GM19397 (cell line): Measurements from ENCODE around the gene MYADM.

Experiments
- ATAC-seq: cut with Tn5 transposase; IDR thresholded peaks from one replicate; pipeline ENCODE4 v1.9.1; 2021; ENCODE audit warnings: mild to moderate bottlenecking, moderate library complexity; ENCODE audit not compliant: unreplicated experiment

Gene MYADM

DNA sequence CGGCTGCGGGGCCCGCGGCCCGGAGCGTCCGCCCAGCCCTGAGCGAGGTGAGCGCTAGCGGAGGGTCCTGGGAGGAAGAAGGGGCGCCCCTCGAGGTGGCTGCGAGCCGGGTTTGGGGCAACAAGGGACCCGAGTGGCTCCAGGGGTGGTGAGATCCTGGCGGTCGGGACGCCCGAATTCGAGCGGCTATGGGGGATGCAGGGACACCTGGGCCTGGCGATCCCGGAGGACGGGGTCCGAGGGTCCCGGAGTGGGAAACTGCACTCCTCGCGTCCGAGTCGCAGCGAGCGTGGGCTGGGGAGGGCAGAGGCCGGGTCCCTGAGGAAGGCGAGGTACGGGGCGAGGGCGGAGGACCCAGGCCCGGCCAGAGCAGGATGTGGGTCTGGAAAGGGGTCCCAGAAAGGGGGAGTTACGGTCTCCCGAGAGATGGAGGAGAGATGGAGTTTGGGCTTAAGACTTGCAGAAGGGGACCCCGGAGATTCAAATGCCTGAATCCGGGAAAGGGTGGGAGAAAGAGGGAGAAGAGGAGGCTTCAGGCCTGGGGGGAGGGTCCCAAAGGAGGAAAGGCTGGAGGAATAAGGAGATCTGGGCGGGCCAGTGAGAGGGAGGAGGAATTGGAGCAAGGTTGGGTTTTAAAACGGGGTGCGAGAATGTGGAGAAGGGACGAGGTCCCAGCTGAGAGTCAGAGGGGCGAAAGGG is 41.9 kb downstream of the MYADM start:
- ATAC-seq = no peak

DNA sequence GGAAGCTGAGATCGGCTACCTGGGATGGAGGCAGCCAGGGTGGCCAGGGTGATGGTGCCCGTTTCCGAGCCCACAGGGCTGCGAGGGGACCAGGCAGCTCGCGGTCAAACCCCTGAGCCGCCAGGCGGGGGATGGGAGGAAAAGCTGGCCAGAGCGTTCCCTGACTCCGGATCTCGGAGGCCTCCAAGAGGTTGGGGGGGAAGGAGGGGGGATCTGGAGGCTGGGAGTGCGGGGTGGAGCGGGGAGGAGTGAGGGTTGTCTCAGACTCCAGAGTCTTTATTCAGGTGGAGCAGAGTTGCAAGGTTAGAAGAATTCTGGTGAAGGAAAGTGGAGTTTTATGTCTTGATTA is 42.5 kb downstream of the MYADM start:
- no peak for ATAC-seq

DNA sequence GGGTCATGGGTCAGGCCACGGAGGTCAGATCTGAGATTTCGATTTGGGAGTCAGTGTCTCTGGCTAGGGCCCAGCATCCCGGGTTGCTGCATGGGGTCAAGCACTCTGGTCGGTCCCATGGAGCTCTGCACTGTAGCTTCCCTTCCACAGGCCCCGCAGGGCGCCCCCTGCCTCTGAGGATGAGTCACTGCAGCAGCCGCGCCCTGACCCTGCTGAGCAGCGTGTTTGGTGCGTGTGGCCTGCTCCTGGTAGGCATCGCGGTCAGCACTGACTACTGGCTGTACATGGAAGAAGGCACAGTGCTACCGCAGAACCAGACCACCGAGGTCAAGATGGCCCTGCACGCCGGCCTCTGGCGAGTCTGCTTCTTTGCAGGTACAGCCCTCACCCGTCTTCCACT is 45.0 kb downstream of the MYADM start:
- ATAC-seq = no peak

DNA sequence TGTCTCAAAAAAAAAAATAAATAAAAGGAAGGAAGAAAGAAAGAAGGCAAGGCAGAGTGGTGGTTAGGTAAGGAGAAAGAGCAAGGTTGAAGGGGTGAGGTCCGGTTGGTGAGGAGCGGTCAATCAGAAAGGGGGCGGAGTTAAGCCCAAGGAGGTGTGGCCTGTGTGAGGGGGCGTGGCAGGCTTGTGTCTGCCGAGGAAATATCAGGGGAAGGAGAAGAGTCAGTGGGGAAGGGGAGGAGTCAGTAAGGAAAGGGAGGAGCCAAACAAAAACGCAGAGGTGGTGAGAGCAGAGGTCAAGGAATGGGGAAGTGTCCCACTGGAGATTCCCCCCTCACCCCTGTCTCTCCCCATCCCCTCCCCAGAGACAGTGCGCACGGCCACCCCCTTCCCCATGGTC is 47.3 kb downstream of the MYADM start:
- no peak for ATAC-seq

DNA sequence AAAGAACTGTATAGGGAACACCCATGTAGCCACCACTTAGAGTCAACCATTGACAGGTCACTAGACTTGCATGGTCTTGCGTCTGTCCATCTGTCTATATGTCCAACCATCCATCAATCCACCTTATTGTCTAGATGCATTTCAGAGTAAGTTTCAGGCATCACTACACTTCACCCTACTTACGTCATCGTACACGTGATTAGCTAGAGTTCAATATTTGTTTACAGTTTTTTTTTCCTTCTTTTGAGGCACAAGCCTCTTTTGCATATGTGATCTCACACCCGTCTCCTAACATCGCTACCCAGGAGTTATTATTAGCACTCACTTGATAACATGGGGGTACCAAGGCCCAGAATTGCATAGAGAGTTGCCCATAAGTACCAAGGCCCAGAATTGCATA is 48.3 kb downstream of the MYADM start:
- no peak for ATAC-seq

DNA sequence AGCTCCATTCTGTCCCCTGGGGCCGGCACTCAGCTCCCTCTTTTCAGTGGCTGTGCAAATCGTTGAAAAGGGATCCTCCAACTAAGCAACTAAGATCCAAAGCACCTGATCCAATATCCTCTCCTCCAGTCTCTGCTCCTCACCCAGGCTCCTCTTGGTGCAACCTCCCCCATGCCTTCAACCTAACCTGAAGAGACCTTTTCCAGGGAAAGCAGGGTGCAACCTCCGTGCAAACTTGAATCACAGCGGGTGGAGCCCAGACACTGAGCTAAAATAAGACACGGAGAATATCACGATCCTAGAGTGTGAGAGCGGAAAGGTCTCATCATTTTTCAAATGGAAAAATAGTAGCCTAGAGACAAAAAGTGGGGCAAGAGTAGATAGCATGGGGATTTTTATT is 49.7 kb downstream of the MYADM start:
- ATAC-seq = no peak
